Stimulated activated CD4-positive, alpha-beta T cell treated with anti-CD3 and anti-CD28 coated beads, Interleukin-4, amount 100 ng/mL, for 4 hours (primary cell): Measurements from ENCODE around the gene KCNG2.

Experiments used
- DNase-seq, 2 experiments: peaks; one replicate each; pipeline ENCODE4 v3.0.0-alpha.2; 2020

The KCNG2 gene

GRCh38 chr18:79823120-79823519 lies 25.4 kb downstream of the KCNG2 start:
- DNase-seq: no peak

DNA sequence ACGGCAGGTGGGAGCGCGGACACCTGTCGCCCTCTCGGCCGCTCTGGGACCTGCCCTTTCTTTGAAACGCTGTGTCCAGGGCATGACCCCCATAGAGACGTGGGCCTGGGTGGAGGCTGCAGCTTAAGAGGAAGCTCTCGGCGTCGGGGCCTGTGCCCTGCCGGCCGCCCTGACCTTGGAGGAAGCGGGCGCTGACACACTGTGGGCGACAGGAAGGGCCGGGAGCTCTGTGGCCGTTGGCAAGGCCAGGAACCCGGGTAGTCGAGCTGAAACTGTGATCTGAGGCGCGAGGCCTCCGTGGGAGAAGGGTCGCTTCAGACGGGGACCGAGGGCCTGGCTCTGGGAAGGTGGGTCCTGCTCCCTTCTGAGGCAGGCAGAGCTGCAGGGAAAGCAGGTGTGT lies 28.2 kb downstream of the KCNG2 start:
- DNase-seq: no peak

- no peak for DNase-seq
Measured at GRCh38 chr18:79826966-79827365, 29.2 kb downstream of the KCNG2 start.

- no peak for DNase-seq
Measured at GRCh38 chr18:79828258-79828657, 30.5 kb downstream of the KCNG2 start.

GRCh38 chr18:79829136-79829854 lies 31.6 kb downstream of the KCNG2 start:
- no peak for DNase-seq

GRCh38 chr18:79832169-79832568 lies 34.4 kb downstream of the KCNG2 start:
- DNase-seq: no peak

- DNase-seq: no peak
Measured at GRCh38 chr18:79834834-79835233, 37.1 kb downstream of the KCNG2 start.

- DNase-seq: no peak
Measured at GRCh38 chr18:79841936-79842335, 44.2 kb downstream of the KCNG2 start.

DNA sequence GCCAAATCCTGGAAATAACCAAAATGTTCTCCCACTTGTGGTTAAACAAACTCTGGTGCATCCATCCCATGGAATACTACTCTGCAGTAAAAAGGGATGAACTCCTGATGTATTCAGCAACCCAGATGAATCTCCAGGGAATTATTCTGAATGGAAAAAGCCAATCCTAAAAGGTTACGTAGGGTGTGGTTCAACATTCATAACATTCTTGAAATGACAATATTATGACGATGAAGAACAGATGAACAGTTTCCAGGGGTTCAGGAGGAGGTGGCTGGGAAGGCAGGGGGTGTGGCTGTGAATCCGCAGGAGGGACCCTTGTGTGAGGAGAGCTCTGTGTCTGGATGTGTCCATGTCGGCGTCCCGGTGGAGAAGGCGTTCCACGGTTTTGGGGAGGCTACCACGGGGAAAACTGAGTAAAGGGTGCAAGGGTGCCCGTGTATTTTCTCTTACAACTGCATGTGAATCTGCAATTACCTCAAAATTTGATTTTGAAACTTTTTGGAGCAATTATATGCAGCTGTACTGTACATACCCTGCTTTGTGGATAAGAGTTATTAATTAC lies 47.3 kb downstream of the KCNG2 start:
- DNase-seq: no peak

GRCh38 chr18:79846936-79847557 lies 49.3 kb downstream of the KCNG2 start:
- DNase-seq: no peak

GRCh38 chr18:79847606-79848293 lies 50.0 kb downstream of the KCNG2 start:
- DNase-seq: no peak

- no peak for DNase-seq
Measured at GRCh38 chr18:79848294-79848578, 50.5 kb downstream of the KCNG2 start.

- no peak for DNase-seq
Measured at GRCh38 chr18:79848579-79849327, 51.0 kb downstream of the KCNG2 start.

DNA sequence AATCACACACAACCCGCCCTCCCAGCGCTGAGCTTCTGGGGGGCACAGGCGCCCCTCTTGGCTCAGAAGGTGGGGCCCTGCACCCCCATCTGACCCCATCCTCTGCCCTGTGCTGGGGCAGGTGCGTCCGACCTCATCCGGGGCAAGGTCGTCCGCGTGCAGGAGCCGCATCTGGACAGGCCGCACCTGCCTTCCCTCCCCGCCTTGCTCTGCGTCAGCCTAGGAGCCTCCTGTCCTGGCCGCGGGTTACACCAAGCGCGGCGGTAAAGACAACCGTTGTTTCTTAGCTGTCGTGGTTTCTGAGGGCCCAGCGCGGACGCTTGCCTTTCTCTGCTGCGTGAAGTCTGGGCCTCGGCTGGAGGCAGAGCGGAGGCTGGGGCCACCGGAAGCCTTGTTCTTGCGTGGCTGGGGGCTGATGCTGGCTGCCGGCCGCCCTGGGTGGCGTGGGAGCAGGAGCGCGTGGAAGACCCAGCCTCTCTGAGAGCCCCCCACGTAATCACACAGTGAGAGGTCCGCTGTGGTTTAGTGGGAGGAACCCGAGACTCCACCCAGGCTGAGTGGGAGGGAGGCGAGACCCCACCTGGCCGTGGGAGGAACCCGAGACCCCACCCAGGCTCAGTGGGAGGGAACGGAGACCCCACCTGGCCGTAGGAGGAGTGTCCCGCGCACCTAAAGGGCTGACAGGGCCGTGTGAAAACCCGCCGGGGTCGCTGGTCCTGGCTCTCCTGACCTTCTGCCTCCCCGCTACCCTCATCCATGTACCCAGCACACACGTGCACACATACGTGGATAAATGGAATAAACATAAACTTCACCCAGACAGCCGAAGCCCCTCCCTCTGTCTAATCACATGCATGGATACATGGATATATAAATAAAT lies 51.8 kb downstream of the KCNG2 start:
- DNase-seq: no peak

- DNase-seq: no peak
Measured at GRCh38 chr18:79850731-79851130, 53.0 kb downstream of the KCNG2 start.

- no peak for DNase-seq
Measured at GRCh38 chr18:79851489-79851888, 53.8 kb downstream of the KCNG2 start.

- DNase-seq: no peak
Measured at GRCh38 chr18:79851950-79852349, 54.2 kb downstream of the KCNG2 start.

DNA sequence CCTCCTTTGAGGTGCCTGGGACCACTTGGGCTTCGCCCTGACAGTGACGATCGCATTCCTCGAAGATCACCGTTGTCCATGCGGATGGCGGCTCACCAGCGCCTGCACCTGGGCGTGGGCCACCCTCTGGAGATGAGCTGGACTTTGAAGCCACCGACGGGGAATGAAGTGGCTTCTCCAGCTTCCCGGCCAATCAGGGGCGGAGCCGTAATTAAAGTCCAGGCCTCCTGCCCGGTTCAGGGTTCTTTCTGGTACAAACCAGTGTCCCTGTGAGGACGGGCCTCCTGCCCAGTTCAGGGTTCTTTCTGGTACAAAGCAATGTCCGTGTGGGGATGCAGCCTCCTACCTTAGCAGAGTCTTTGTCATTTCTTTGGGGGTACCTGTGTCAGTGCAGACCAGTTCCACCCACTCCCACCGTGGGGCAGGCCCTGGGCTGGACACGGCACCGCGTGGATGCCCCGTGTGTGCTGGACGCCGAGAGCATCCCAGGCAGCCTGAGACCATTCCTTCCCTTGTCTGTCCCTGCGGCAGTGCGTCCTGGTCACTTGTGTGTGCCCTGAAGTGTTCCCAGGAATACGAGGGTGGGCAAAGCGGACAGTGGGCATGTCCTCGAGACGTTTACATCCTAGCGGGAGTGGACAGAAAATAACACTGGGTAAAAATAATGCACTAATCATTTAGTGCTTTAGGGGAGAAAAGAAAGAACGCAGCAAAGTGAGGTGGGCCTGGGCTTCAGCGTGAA lies 55.0 kb downstream of the KCNG2 start:
- no peak for DNase-seq

DNA sequence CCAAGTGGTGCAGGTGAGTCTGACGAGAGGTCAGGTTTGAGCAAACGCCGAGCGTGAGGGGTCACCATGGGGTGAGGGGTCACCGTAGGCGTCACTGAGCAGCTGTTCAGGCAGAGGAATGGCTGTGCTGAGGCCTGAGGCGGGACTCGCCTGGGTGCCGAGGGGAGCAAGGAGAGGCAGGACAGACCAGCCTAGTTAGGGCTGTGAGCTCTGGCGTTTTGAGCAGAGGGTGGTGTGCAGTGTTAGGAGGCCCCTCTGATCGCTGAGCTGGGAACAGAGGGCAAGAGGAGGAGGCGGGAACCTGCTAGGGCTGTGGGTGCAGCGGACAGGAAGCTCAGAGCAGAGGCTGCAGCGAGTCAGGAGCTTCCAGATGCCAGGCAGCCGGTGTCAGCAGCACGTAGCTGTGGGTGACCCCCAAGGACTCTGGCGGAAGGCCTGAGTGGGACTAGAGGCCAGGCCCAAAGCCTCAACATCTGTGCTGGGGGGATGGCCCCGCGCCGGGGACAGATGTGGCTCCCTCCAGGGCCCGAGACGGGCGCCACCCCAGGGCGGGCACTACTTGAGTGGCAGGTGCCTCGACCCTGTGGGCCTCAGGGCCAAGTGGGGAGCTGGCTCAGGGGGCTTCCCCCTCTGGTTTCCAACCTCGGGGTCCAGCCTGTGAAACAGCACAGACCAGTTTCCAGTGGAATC lies 55.7 kb downstream of the KCNG2 start:
- no peak for DNase-seq

- no peak for DNase-seq
Measured at GRCh38 chr18:79853993-79854364, 56.2 kb downstream of the KCNG2 start.
